Activated B cell treated with CpG ODN at 0.5 μM for 24 hours (primary cell): ENCODE data around the gene CCDC141. TPM values are rescaled to one million over a fixed set of nuclear protein-coding genes. Genes with fewer than 3 reads are reported as not detected.
"Not testable (repeated sequence)": the region's sequence is repeated elsewhere in the genome, so short reads cannot be mapped to it uniquely, and the experiment has no call there.

Experiments
- ATAC-seq: fragments of 200-7000 bp; cut with Tn5 transposase; one replicate; pipeline ENCODE4 v1.10.0; 2021; ENCODE audit warnings: low read depth, mild to moderate bottlenecking, moderate library complexity
- CTCF ChIA-PET: fragments of 350-600 bp; sonication (Branson Sonifier 250); formaldehyde crosslinking; loops from one replicate; lab custom pipeline; 2021; ENCODE audit warnings: antibody characterized with exemption; lab: Charles Lee
- POLR2A ChIA-PET: fragments of 350-600 bp; sonication (Branson Sonifier 250); formaldehyde crosslinking; loops from one replicate; lab custom pipeline; 2021; ENCODE audit warnings: antibody characterized with exemption; lab: Charles Lee
- DNase-seq: peaks from one replicate; pipeline ENCODE4 v3.0.0; 2022
- H3K27ac Mint-ChIP-seq: one replicate; pipeline ENCODE4 v1.8.0; 2020; ENCODE audit warnings: mixed read lengths
- H3K27me3 Mint-ChIP-seq: one replicate; pipeline ENCODE4 v1.8.0; 2021; ENCODE audit warnings: mixed read lengths
- H3K36me3 Mint-ChIP-seq: one replicate; pipeline ENCODE4 v1.8.0; 2021; ENCODE audit warnings: low read depth, mixed read lengths
- H3K4me1 Mint-ChIP-seq: one replicate; pipeline ENCODE4 v1.8.0; 2021; ENCODE audit warnings: mixed read lengths
- H3K4me3 Mint-ChIP-seq: one replicate; pipeline ENCODE4 v1.8.0; 2020; ENCODE audit warnings: mild to moderate bottlenecking, mixed read lengths
- H3K9me3 Mint-ChIP-seq: one replicate; pipeline ENCODE4 v1.8.0; 2020; ENCODE audit warnings: mixed read lengths
- CTCF ChIP-seq: fragments of 200-600 bp; IDR thresholded peaks from one replicate; pipeline ENCODE4 v1.8.0; 2022; ENCODE audit warnings: antibody characterized with exemption, mild to moderate bottlenecking
- intact Hi-C: fragments of 100-400 bp; cut with micrococcal nuclease; formaldehyde crosslinking; loops from one replicate; pipeline ENCODE4 v1.15.1; 2024
- total RNA-seq: library from RNA; stranded (reverse); gene quantifications from 2 replicates; pipeline ENCODE4 v1.2.3, GENCODE V29; 2022

CCDC141 gene
- total RNA-seq, 1 donor from 2014 or later: 38.8 TPM

GRCh38 chr2:179017773-179018357 lies 32.1 kb downstream of the CCDC141 start:
- H3K4me3 Mint-ChIP-seq: no peak overlapping the region
- CTCF ChIA-PET: interaction anchor here (3.1 to 6.5 kb wide), 3 partner anchors 14 to 127 kb away, joined by 24 to 57 read pairs (median 36); no protein-coding TSS in a partner anchor
- ATAC-seq (no peak), DNase-seq (no peak)
- peaks cover 4% of the 10 kb centered on the region for H3K9me3 Mint-ChIP-seq
- H3K27ac Mint-ChIP-seq: no peak overlapping the region
- H3K36me3 Mint-ChIP-seq: peaks cover 5% of the 10 kb centered on the region
- intact Hi-C loops: no loop called here
- H3K27me3 Mint-ChIP-seq: no peaks in the 10 kb centered on the region
- no peak for TF ChIP-seq CTCF
- POLR2A ChIA-PET: no interaction called here
- peaks cover 35% of the 10 kb centered on the region for H3K4me1 Mint-ChIP-seq

- H3K4me3 Mint-ChIP-seq, H3K4me1 Mint-ChIP-seq, intact Hi-C loops, DNase-seq, ATAC-seq, POLR2A ChIA-PET, CTCF ChIA-PET, H3K27ac Mint-ChIP-seq, H3K27me3 Mint-ChIP-seq: not testable (repeated sequence)
- H3K36me3 Mint-ChIP-seq: peaks cover 19% of the 10 kb centered on the region
- peaks cover 14% of the 10 kb centered on the region for H3K9me3 Mint-ChIP-seq
Measured at GRCh38 chr2:179014189-179014588, 35.7 kb downstream of the CCDC141 start.

- ATAC-seq: no peak
- POLR2A ChIA-PET: no interaction called here
- no peak overlapping the region for H3K27ac Mint-ChIP-seq
- CTCF ChIA-PET: interaction anchor here (1.4 kb wide), 1 partner anchor 124 kb away, joined by 6 read pairs; no protein-coding TSS in a partner anchor
- DNase-seq: no peak
- H3K9me3 Mint-ChIP-seq: peaks cover 7% of the 10 kb centered on the region
- no peak overlapping the region for H3K4me3 Mint-ChIP-seq
- intact Hi-C loops: loop anchor here (2.0 kb wide), 1 partner anchor 15 kb away; no protein-coding TSS in a partner anchor
- no peak for TF ChIP-seq CTCF
- H3K4me1 Mint-ChIP-seq: peaks cover 4% of the 10 kb centered on the region
- peaks cover 10% of the 10 kb centered on the region for H3K36me3 Mint-ChIP-seq
- no peaks in the 10 kb centered on the region for H3K27me3 Mint-ChIP-seq
Measured at GRCh38 chr2:179005976-179006375, 44.0 kb downstream of the CCDC141 start.

GRCh38 chr2:178999476-178999875 lies 50.5 kb downstream of the CCDC141 start:
- Mint-ChIP-seq H3K4me1 (peaks cover 27% of the 10 kb centered on the region), H3K27me3 (no peaks in the 10 kb centered on the region), H3K36me3 (peaks cover 2% of the 10 kb centered on the region), H3K27ac (peak overlapping the region; percentile 3), H3K9me3 (peaks cover 1% of the 10 kb centered on the region), H3K4me3 (no peak overlapping the region)
- DNase-seq (no peak), ATAC-seq (no peak)
- intact Hi-C loops: no loop called here
- no peak for TF ChIP-seq CTCF
- ChIA-PET CTCF (no interaction called here), POLR2A (no interaction called here)

GRCh38 chr2:178998539-178998938 lies 51.4 kb downstream of the CCDC141 start:
- Mint-ChIP-seq H3K27ac (peak overlapping the region; percentile 35), H3K4me3 (peak overlapping the region; percentile 3), H3K9me3 (peaks cover 2% of the 10 kb centered on the region), H3K27me3 (no peaks in the 10 kb centered on the region), H3K4me1 (peaks cover 27% of the 10 kb centered on the region), H3K36me3 (peaks cover 2% of the 10 kb centered on the region)
- POLR2A ChIA-PET: interaction anchor here (1.4 to 1.7 kb wide), 2 partner anchors 22 to 51 kb away, joined by 3 to 5 read pairs; no protein-coding TSS in a partner anchor
- no peak for DNase-seq
- CTCF ChIA-PET: no interaction called here
- intact Hi-C loops: no loop called here
- TF ChIP-seq CTCF: no peak
- no peak for ATAC-seq
